NCI-H1105 treated with DMSO at 0.1 percent for 48 hours (cell line): ENCODE data around the gene SUCLG1.
A peak's percentile ranks its signal among the peaks of the same experiment; 100 is the strongest.
"Not testable (repeated sequence)": the region's sequence is repeated elsewhere in the genome, so short reads cannot be mapped to it uniquely, and the experiment has no call there.

Experiments
- DNase-seq: peaks from one replicate; lab custom pipeline; 2025; lab: John Stamatoyannopoulos, UW

Gene SUCLG1

DNA sequence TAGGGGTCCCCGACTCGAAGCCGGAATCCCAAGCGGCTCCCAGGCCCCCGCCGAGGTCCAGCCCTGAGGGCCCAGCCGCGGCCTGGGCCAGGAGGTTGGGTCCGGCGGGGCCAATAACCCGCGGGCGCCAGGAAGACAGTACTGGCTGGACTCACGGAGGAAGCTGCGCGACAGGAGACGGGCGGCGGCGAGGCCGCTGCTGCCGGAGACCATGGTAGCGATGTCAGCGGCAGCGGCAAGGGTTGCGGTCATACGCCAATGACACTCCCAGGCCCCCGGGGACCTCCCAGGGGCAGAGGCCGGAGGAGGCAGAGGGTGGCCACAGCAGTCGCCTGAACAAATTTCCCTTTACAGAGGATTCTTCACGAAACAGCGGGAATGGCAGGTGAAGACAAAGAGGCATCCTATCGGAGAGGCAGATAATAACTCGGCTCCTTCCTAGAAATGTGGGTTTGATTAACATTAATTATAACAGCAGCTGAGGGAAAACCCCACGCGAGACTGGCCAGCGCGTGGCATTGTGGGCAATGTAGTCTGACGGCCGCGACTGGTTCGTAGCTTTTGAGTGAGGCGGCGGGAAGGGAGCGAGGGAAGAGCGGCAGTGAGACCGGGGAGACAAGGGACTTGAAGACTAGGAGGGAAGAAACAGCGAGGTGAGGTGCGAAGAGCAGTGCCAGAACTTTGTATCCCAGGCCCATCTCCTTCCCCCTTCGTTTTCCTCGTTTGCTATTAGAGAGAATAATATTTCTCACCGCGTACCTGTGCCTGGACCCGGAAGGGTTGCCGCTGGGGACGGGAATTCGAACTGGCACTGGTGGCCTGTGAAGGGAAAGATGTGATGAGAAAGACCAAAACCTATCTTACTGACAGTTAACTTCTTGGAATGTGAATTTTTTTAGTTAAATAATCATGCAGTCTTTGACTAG lies at the start of gene SUCLG1:
Gene SUCLG1 (minus strand): TSS at position 263 of the 926 bp plus-strand sequence. CDS start 11 bp downstream, at position 252.
- peak; percentile 83 for DNase-seq

DNA sequence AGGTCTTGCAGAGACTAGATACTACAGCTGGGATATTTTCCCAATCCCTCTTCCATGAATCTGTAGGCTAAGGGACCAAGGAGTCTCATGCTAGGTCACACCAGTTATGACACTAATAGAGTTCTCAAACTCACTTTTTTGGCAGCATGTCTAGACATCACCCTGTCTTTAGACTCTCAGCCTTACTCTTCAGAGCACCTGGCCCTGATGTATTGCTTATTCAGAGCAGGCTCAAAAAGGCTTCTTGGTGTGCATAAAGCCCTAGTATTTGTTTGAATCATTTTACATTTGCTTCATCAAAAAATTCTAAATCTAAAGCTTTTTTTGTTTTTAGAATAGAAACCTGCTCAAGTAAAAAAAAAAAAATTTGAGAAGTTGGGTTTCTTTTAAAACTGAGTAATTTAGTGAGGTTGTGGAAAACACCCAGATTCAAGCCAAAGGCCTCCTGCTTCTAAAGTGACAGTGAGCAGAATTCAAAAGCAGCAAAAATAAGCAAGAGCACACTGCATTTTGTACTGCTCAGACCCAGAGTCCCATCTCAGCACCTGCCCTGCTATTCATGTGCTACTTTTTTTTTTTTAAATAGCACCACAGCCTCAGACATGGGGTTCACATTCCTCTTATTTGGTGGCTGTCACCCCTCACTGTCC lies 39.2 kb upstream of the SUCLG1 start:
- no peak for DNase-seq

DNA sequence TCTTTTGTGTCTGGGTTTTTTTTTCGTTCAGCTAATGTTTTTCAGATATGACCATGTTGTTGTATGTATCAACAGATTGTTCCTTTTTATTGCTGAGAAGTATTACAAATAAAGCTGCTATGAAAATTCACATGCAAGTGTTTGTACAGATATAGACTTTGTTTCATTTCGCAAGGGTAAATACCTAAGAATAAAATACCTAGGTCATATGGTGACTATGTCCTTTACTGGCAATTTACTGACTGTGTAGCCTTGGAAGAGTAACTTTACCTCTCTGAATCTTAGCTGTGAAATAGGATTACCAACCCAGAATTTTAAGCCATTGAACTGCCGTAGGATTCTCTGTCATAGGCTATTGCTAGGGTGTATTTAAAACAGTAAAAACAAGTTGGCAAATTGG lies 38.2 kb upstream of the SUCLG1 start:
- no peak for DNase-seq

DNA sequence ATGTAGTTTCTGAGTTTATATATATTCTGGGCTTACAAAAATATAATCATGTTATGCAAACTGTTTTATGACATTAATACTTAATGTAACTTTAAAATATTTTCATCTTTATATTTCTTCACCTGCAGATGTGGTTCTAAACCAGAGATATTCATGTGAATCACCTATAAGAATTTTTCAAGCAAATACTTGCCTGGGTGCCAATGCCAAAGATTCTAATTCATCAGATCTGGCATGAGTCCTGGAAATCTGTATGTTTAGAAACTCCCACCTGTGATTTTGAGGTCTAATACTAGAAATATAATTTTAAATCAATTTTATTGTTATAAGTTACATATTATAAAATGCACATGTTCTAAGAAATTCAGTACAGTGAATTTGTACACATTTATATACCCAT lies 37.3 kb upstream of the SUCLG1 start:
- no peak for DNase-seq

DNA sequence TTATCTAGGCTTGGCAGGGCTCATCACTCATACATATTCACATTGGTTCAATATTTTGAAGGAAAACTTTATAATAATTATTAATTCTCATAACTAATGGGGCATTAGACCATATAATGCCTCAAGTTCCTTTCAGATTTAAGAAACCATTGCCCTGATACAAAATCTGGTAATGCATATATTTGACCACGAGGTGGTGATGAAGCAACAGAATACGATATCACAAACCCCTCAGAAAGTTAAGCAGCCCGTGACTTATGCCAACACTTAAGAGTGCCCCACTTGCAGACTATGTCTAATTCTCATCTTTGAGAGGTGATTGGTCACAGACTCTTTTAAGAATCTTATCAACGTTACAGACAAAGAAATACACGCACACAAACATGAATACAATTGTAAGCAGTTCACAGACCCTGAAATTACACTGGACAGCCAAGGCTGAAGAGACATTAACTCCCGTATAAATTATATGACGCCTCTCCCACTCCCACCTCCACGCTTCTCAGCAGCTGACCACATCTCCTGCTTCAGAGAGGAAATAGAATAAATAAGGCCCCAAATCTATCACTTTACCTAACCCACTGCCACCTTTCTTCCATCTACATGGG lies 36.6 kb upstream of the SUCLG1 start:
- peak; percentile 53 for DNase-seq

DNA sequence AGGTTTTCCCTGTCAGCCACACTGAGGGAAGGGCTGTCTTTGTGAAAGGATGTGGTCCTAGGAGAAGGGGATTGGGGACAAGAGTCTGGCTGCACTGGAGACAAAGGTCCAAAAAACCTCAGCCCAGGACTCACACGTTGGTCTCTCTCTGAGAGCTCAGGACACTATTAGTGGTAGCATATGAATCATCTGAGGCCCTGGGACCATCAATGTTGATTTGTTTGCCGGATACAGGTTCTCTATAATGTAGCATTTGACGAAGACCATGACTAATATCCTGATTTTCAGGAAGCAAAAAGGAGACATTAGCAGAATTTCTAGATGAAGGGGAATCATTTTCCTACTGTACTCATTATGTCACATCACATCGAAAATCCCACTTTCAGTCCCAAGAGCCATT lies 35.0 kb upstream of the SUCLG1 start:
- no peak for DNase-seq

DNA sequence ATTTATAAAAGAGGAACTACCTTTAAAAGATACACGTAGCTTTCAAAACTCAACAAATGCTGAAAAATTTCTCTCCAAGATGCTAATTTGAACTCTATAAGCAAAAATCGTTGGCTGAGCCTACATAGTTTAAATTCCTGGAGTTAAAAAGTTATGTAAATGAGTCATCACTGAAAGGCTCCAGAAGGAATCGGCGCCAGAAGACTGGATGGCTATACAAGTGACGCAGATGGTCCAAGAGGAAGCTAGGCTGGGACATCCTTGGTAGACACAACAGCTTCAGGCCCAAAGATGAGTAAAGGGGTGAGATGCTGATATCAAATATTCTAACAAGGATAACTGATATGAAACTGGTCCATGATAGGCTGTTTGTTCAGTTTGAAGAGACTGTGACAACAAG lies 34.4 kb upstream of the SUCLG1 start:
- DNase-seq: no peak

DNA sequence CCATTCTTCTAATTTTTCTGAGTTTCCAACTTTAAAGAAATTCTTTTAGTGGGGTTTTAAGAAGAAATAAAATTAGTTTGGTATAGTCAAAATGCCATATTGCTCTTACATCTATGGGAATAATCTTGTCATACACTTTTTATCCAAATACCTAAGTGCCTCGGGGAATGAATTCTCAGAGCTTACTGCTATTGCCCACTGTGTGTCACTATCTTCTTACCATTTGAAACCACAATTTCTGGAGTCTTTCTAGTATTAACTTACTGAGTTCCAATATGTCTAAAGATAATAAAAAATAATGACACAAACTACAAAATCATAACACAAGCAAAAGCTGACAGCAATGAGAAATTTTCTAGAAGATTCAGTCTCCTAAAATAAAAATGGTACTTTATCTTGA lies 33.5 kb upstream of the SUCLG1 start:
- no peak for DNase-seq

DNA sequence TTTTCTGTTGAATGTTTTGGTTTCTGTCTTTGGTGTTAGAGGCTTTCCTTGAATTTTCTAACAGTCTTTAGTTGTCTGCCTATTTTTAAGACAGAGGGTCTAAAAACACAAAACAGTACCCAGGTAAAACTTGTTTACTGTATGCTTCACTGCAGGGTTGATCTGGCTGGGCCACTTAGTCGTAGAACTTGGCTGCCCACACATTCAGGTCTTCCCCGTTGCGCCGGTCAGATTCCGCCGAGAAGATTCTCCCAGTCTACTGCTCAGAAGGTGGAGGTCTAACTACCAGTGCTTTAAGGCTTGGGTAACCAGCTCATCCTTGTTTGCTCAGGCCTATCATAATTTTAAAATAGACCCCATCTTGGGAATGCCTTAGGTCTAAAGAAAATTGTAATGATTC lies 32.7 kb upstream of the SUCLG1 start:
- no peak for DNase-seq

DNA sequence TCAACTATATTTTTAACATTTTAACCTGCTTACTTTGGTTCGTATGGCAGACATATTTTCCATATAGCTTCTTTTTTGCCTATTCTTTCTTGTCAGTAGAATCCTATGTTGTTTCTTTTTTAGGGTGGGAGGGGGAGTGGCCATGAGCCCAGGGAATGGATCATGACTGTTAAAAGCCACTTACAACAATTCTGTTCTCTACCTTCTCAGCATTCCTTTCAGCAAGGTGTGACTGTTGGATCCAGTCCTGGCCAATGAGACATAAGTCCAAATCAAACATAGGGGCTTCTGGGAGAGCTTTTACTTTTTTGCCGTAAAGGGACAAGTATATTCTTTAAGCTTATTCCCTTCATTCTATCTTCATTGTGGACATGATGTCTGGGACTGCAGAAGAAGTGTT lies 32.2 kb upstream of the SUCLG1 start:
- DNase-seq: no peak

DNA sequence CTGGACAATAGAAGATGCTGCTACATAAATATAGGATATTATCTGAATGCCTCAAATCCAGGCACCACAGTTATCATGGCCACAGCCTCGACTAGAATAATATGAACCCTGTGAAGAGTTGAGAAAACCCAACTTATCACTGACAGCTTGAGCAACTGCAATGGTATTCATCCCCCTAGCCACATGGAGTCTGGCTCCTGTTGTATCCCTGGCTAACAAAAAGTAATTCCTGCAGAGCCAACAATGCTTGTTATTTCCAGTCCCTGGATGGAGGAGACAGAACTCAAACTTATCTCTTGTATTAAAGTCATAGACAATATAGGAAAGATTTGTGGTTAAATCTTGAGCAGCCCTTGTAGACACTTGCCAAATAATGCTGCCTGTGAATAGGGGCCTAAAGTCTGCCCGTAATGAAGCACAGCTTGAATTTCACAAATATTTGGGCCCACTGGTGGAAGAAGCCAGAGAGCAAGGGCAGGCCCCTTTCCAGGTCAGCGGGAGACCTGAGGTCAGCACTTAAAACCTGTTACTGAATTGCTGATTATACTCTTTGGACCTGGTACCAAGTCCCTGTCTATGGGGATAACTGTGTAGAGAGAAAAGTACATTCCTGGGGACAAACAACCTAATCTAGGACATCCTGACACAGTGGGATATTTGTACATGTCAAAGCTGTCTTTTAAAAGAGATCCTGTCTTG lies 28.4 kb upstream of the SUCLG1 start:
- DNase-seq: no peak

DNA sequence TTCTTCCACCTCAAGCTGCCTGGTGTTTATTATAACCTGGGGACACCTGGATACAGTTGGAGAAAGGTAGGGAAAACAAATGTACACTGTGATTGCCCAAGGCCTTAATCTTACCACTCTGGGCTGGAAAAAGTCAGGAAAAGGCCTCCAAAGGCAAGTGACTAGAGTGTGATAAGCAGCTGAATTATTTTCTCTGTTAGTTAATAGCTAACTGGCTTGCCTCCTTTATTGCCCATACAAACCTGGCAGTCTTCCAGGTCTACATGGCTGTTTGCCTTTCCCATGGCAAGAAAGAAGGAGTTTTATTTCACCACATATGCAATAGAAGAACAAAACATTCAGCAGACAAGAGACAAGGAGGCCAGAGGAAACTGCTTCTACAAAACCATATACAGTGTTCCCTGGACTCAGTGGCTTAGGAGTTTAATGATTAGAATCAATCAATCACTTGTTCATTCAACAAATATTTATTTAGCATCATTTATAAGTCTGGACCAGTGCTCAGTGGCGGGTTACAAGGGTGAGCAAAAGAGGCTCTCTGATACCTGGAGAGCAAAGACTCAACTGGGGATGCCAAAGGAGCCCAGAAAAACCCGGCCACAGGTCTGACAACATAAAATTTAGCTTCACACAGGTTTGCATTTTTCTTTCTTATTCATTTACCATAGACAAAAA lies 27.5 kb upstream of the SUCLG1 start:
- DNase-seq: peak; percentile 76

DNA sequence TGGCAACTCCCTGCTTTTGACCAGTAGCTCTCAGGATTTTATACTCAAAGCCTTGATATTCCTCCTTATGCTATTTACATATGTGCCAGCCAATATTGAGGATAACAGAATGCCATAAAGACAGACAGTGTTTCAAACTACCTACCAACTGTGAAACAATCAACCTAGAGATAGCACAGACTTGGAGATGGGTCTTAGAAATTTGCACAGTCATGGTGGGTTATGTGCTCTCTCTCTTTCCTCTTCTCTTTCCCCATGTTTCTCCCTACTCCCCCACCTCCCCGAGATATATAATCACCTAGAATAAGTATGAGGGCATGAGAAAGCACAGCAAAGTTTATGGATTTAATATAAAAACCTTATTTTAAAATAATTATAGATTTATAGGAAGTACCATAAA lies 24.2 kb upstream of the SUCLG1 start:
- no peak for DNase-seq

DNA sequence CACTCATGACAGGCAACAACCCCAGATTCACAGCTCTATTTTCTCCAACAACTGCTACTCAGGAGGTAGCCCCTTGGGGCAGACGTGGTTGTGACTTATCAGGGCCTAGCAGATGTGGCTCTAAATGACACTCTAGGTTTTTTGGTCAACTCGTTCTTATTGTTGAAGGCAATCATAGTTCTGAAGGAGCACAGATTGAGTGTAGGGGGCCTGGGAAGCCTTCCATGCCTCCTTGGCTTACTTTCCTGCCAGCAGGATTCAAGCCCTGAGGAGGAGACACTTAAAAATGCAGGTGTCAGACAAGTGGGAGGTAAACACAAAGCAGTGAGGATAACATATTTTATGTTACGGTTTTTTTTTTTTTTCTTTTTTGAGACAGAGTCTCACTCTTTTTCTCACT lies 23.5 kb upstream of the SUCLG1 start:
- DNase-seq: no peak

DNA sequence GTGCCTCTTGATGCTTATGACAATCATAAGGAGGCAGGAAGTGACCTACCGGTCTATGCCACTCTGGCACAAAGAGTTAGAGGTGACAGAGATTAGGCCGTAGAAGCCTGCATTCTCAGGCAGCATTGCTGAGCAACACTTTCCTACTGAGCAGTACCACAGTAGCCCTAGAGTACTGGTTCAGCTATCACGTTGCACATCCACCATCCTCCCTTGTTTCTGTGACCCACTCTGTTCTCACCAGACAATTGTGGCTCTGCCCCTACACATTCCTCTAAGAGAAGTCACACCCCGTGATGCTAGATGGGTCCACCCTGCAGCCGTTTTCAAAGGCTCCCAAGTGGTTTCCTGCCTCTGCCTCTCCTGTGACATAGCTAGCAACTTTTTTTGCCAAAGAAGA lies 22.6 kb upstream of the SUCLG1 start:
- DNase-seq: no peak

DNA sequence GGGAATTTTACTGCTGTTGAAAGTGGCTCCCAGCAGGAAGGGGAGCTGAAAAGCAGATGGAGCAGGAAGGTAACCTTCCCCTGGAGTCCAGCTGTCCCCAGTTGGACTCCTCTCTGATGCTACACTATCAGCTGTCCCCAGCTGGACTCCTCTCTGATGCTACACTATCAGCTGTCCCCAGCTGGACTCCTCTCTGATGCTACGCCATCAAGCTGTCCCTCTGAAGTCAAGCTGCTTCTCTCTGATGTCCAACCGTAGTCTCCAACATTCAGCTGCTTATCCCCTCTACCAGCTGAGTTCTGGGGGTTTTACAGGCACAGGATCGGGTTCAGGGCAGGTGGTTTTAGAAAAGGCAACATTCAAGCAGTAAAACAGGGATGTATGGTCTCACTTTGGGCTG lies 19.8 kb upstream of the SUCLG1 start:
- DNase-seq: no peak

DNA sequence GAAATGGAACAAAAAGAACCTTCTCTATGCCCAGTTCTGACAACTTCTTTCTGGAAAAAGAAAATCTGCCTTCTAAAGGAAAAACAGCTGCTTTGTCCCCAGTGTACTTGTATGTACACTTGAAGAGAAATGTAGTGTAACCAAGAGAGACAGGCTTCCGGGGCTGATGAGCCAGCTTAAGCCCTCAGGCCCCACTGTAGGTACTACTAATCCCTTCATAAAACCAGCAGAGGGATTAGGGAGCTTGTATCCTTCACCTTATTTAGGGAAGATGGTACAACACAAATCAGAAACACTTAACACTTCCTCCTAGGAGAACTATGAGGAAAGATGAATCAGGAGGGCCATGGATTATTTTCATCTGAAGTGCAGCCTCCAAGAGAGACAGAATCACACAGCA lies 18.8 kb upstream of the SUCLG1 start:
- DNase-seq: no peak

DNA sequence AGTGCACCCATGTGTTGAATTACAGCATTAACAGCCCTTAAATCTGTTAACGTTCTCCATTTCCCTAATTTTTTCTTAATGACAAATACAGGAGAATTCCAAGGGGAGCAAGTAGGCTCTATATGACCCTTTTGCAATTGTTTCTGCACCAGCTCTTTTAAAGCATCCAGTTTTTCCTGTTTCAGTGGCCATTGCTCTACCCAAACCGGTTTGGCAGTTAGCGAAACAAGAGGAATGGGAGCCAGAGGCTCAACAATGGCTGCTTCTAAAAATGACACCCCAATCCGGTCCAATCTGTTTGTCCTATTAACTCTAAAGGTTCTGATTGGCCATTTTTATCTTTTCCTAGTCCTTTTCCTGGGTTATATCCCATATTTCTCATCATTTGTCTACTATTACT lies 15.1 kb upstream of the SUCLG1 start:
- no peak for DNase-seq

DNA sequence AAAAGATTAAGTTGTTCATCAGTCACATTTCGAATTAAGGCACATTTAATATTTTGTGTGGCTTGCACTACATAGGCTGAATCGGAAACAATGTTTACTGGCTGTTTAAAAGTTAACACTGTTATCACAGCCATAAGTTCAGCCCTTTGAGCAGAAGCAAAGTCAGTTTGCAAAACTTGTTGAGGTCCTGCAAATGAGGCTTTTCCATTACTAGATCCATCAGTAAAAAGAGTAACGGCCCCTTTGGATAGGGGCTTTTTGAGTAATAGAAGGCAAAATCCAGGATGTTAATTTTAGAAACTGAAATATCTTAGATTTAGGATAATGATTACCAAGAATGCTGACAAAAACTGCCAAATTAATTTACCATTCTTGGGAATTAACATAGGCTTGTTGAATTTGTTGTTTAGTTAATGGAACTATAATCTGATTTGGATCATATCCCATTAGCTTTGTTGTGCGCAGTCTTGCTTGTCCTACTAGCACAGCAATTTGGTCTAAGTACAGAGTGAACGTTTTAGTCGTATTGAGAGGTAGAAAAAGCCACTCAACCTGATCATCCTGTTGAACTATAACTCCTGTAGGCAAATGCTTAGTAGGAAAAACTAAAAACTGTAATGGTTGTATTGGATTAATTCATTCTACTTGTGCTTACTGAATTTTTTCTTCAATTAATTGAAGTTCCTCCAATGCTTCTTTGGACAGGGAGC lies 13.9 kb upstream of the SUCLG1 start:
- DNase-seq: no peak

DNA sequence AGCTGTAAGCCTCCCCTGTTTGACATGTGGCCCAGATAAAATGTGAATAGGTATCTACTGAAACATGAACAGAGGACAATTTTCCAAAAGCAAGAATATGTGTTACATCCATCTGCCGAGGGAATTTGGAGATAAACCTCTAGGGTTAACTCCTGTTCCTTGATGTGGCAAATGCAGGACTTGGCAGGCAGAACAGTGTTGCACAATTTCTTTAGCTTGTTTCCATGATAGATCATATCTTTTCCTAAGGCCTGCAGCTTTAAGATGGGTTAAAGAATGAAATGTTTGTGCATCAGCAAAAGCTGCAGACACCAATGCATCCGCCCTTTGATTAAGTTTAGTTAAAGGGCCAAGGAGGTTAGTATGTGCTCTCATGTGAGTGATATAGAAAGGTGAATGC lies 13.3 kb upstream of the SUCLG1 start:
- DNase-seq: not testable (repeated sequence)

DNA sequence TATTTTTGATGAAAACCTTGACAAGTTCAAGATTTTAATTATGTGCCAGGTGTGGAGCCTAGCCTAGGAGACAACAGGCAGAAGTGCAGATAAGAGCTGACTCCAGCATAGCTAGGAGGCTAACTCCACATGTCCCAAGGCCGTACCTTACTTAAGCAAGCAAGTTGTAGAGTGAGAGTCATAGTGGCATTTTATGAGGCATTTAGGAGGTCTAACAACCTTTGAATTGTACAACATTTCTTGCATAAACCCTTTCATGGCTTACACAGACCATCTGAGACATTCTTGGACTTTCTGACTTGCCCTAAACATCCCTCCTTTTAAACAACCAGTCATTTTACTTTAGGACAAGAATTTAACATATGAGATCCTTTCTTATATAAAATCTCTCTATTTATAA lies 8.3 kb upstream of the SUCLG1 start:
- no peak for DNase-seq
